ENCODE data around the gene RPL29. TPM values are rescaled to one million over a fixed set of nuclear protein-coding genes. Genes with fewer than 3 reads are reported as not detected.

The RPL29 gene
- total RNA-seq, 4 donors from 2014 or later: 786 to 1,908 (median 1,382) TPM

GRCh38 chr3:51948016-51948580 is 47.6 kb downstream of the RPL29 start:
- Histone ChIP-seq H3K9me3 (no peaks in the 10 kb centered on the region), H3K36me3 (peaks cover 0 to 57% (median 41%) of the 10 kb centered on the region in 4 donors), H3K4me3 (no peak overlapping the region), H3K27me3 (no peaks in the 10 kb centered on the region), H3K27ac (replicated peaks in 1 of 4) (no peak overlapping the region), H3K4me1 (peaks cover 5 to 6% (median 5%) of the 10 kb centered on the region in 4 donors)
- intact Hi-C loops (cut with DNase I): no loop called here
- DNase-seq (ENCODE audit: extremely low spot score): no peak
- 80% methylated on average over 7 of the region's 10 CpGs for WGBS
- TF ChIP-seq POLR2A (IDR thresholded peaks at IDR 0.05; ENCODE audit: low read depth) (no peak), POLR2AphosphoS5 (IDR thresholded peaks at IDR 0.05) (no peak)
- TF ChIP-seq, protein P1, sequence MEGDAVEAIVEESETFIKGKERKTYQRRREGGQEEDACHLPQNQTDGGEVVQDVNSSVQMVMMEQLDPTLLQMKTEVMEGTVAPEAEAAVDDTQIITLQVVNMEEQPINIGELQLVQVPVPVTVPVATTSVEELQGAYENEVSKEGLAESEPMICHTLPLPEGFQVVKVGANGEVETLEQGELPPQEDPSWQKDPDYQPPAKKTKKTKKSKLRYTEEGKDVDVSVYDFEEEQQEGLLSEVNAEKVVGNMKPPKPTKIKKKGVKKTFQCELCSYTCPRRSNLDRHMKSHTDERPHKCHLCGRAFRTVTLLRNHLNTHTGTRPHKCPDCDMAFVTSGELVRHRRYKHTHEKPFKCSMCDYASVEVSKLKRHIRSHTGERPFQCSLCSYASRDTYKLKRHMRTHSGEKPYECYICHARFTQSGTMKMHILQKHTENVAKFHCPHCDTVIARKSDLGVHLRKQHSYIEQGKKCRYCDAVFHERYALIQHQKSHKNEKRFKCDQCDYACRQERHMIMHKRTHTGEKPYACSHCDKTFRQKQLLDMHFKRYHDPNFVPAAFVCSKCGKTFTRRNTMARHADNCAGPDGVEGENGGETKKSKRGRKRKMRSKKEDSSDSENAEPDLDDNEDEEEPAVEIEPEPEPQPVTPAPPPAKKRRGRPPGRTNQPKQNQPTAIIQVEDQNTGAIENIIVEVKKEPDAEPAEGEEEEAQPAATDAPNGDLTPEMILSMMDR (IDR thresholded peaks at IDR 0.05): no peak

- Histone ChIP-seq H3K9me3 (no peaks in the 10 kb centered on the region), H3K4me3 (no peak overlapping the region), H3K4me1 (peaks cover 12 to 14% (median 13%) of the 10 kb centered on the region in 4 donors), H3K36me3 (peaks cover 0 to 57% (median 41%) of the 10 kb centered on the region in 4 donors), H3K27me3 (no peaks in the 10 kb centered on the region), H3K27ac (replicated peaks in 1 of 4) (no peak overlapping the region)
- intact Hi-C loops (cut with DNase I): no loop called here
- DNase-seq (ENCODE audit: extremely low spot score): no peak
- WGBS: 73% methylated on average over 12 of the region's 13 CpGs
- TF ChIP-seq, protein P1 (IDR thresholded peaks at IDR 0.05): no peak
- no peak for TF ChIP-seq EP300 (IDR thresholded peaks at IDR 0.05)
- TF ChIP-seq POLR2AphosphoS5 (IDR thresholded peaks at IDR 0.05): no peak
- no peak for TF ChIP-seq POLR2A (IDR thresholded peaks at IDR 0.05; ENCODE audit: low read depth)
Observed at GRCh38 chr3:51947215-51947900, 48.3 kb downstream of the RPL29 start.

- no peaks in the 10 kb centered on the region for H3K9me3 ChIP-seq
- H3K4me1 ChIP-seq: peaks cover 14 to 16% (median 15%) of the 10 kb centered on the region in 4 donors
- TF ChIP-seq POLR2A (IDR thresholded peaks at IDR 0.05; ENCODE audit: low read depth): no peak
- TF ChIP-seq EP300 (IDR thresholded peaks at IDR 0.05): no peak
- intact Hi-C loops (cut with DNase I): no loop called here
- no peak overlapping the region for H3K4me3 ChIP-seq
- no peak overlapping the region for H3K27ac ChIP-seq (replicated peaks in 1 of 4)
- no peaks in the 10 kb centered on the region for H3K27me3 ChIP-seq
- 88% methylated on average over 4 of the region's 4 CpGs for WGBS
- DNase-seq (ENCODE audit: extremely low spot score): no peak
- peaks cover 0 to 57% (median 41%) of the 10 kb centered on the region in 4 donors for H3K36me3 ChIP-seq
Observed at GRCh38 chr3:51946796-51947195, 48.9 kb downstream of the RPL29 start.

DNA sequence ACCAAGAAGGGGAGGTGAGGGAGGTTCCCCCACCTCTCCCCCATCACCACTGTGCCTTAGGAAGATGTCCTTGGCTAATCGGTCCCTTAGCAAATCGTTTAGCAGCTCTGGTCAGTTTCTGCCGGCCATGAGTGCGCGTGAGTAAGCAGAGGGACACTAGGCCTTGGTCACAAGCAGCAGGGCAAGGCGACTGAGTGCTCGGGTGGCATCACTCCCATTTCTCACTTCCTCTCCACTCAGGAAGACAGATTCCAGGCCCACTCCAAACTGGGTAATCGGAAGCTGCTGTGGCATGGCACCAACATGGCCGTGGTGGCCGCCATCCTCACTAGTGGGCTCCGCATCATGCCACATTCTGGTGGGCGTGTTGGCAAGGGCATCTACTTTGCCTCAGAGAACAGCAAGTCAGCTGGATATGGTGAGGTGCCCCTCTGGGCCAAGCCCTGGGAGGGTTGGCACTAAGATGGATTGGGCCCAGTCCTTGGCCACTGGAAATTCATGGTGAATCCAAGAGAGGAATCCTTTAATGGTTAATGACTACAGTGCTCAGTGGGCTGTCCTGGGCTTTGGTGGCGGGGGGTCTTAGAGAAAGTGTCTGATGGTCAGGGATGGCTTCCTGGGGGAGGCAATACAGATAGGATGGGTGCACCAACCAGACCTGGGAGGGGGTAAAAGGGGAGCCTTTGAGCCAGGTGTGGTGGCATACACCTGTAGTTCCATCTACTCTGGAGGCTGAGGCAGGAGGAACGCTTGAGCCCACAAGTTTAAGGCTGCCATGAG is 49.6 kb downstream of the RPL29 start:
- H3K4me3 ChIP-seq: no peak overlapping the region
- H3K27me3 ChIP-seq: no peaks in the 10 kb centered on the region
- peaks cover 19 to 21% (median 20%) of the 10 kb centered on the region in 4 donors for H3K4me1 ChIP-seq
- intact Hi-C loops (cut with DNase I): no loop called here
- DNase-seq (ENCODE audit: extremely low spot score): no peak
- TF ChIP-seq, protein P1 (IDR thresholded peaks at IDR 0.05): no peak
- TF ChIP-seq POLR2AphosphoS5 (IDR thresholded peaks at IDR 0.05) (no peak), EP300 (IDR thresholded peaks at IDR 0.05) (no peak), POLR2A (IDR thresholded peaks at IDR 0.05; ENCODE audit: low read depth) (no peak)
- no peak overlapping the region for H3K27ac ChIP-seq (replicated peaks in 1 of 4)
- H3K36me3 ChIP-seq: peaks cover 0 to 57% (median 41%) of the 10 kb centered on the region in 4 donors
- whole genome bisulfite sequencing: 91% methylated on average over 7 of the region's 14 CpGs
- H3K9me3 ChIP-seq: no peaks in the 10 kb centered on the region

Data from esophagus muscularis mucosa (tissue), 4 donors.